Measurements from ENCODE around the gene MRPS30. TPM values are rescaled to one million over a fixed set of nuclear protein-coding genes. Genes with fewer than 3 reads are reported as not detected.

The MRPS30 gene
- total and polyA plus RNA-seq, 2 of the 13 experiments (the other 11 are each of a cell fraction or from before 2014, with no cell fraction given) = 36.4 to 67.6 TPM

DNA sequence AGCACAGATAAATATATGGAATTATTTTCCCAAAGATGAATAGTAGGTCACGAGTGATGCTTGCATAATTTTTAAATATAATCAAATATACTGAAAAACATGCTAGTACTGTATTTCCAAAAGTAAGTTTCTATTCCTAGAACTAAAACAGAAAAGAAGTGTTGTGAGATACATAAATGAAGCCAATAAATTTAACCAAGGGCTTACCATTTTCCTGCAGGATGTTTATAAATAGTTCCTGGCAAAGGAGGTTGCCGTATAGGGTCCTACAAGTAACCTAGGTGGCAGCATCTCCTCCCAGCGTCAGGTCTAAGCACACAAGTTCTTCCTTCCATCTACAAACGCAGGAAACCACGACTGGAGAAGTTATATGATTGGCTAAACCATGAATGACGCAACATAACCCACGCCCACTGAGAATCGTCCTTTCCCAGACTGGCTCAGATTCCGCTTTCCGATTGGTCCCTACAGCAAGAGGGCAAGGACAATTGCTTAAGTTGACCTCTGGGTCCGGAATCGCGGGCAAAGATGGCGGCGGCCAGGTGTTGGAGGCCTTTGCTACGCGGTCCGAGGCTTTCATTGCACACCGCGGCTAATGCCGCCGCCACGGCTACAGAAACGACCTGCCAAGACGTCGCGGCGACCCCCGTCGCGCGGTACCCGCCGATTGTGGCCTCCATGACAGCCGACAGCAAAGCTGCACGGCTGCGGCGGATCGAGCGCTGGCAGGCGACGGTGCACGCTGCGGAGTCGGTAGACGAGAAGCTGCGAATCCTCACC, at the start of gene MRPS30 (continued):
- TF ChIP-seq ZMAT3 (CRISPR knock-in tag; conservative IDR thresholded peaks at IDR 0.05) (0 out of 2 replicates have a peak, but pooled peaks have one; percentile 44), NRL (CRISPR knock-in tag; IDR thresholded peaks at IDR 0.05; ENCODE audit: borderline replicate concordance) (peak; percentile 88), ZNF333 (CRISPR knock-in tag; IDR thresholded peaks at IDR 0.05; ENCODE audit: borderline replicate concordance) (no peak; the same call in 1 of the 2 replicates), ZSCAN9 (CRISPR knock-in tag; IDR thresholded peaks at IDR 0.05; ENCODE audit: borderline replicate concordance) (peak; percentile 44; the same call in 1 of the 2 replicates), MXI1 (IDR thresholded peaks at IDR 0.05; ENCODE audit: borderline replicate concordance, low read depth, low read length) (0 out of 3 replicates have a peak, but pooled peaks have one; percentile 32), CEBPB (IDR thresholded peaks at IDR 0.05; ENCODE audit: borderline replicate concordance, low read depth, low read length) (peak; percentile 99), ZNF501 (CRISPR knock-in tag; IDR thresholded peaks at IDR 0.05) (peak; percentile 75), CEBPG (CRISPR knock-in tag; IDR thresholded peaks at IDR 0.05) (peak; percentile 95), ZNF724P (CRISPR knock-in tag; IDR thresholded peaks at IDR 0.05; ENCODE audit: borderline replicate concordance) (peak; percentile 67; the same call in 1 of the 2 replicates), TBX2 (CRISPR knock-in tag; IDR thresholded peaks at IDR 0.05; ENCODE audit: borderline replicate concordance) (peak; percentile 73; the same call in 1 of the 2 replicates)
- TF ChIP-seq, protein P1, sequence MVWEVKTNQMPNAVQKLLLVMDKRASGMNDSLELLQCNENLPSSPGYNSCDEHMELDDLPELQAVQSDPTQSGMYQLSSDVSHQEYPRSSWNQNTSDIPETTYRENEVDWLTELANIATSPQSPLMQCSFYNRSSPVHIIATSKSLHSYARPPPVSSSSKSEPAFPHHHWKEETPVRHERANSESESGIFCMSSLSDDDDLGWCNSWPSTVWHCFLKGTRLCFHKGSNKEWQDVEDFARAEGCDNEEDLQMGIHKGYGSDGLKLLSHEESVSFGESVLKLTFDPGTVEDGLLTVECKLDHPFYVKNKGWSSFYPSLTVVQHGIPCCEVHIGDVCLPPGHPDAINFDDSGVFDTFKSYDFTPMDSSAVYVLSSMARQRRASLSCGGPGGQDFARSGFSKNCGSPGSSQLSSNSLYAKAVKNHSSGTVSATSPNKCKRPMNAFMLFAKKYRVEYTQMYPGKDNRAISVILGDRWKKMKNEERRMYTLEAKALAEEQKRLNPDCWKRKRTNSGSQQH (CRISPR knock-in tag; IDR thresholded peaks at IDR 0.05; ENCODE audit: low read depth) = peak; percentile 72
- TF ChIP-seq, protein P2, sequence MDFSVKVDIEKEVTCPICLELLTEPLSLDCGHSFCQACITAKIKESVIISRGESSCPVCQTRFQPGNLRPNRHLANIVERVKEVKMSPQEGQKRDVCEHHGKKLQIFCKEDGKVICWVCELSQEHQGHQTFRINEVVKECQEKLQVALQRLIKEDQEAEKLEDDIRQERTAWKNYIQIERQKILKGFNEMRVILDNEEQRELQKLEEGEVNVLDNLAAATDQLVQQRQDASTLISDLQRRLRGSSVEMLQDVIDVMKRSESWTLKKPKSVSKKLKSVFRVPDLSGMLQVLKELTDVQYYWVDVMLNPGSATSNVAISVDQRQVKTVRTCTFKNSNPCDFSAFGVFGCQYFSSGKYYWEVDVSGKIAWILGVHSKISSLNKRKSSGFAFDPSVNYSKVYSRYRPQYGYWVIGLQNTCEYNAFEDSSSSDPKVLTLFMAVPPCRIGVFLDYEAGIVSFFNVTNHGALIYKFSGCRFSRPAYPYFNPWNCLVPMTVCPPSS (IDR thresholded peaks at IDR 0.05) = no peak
- TF ChIP-seq, protein P3, sequence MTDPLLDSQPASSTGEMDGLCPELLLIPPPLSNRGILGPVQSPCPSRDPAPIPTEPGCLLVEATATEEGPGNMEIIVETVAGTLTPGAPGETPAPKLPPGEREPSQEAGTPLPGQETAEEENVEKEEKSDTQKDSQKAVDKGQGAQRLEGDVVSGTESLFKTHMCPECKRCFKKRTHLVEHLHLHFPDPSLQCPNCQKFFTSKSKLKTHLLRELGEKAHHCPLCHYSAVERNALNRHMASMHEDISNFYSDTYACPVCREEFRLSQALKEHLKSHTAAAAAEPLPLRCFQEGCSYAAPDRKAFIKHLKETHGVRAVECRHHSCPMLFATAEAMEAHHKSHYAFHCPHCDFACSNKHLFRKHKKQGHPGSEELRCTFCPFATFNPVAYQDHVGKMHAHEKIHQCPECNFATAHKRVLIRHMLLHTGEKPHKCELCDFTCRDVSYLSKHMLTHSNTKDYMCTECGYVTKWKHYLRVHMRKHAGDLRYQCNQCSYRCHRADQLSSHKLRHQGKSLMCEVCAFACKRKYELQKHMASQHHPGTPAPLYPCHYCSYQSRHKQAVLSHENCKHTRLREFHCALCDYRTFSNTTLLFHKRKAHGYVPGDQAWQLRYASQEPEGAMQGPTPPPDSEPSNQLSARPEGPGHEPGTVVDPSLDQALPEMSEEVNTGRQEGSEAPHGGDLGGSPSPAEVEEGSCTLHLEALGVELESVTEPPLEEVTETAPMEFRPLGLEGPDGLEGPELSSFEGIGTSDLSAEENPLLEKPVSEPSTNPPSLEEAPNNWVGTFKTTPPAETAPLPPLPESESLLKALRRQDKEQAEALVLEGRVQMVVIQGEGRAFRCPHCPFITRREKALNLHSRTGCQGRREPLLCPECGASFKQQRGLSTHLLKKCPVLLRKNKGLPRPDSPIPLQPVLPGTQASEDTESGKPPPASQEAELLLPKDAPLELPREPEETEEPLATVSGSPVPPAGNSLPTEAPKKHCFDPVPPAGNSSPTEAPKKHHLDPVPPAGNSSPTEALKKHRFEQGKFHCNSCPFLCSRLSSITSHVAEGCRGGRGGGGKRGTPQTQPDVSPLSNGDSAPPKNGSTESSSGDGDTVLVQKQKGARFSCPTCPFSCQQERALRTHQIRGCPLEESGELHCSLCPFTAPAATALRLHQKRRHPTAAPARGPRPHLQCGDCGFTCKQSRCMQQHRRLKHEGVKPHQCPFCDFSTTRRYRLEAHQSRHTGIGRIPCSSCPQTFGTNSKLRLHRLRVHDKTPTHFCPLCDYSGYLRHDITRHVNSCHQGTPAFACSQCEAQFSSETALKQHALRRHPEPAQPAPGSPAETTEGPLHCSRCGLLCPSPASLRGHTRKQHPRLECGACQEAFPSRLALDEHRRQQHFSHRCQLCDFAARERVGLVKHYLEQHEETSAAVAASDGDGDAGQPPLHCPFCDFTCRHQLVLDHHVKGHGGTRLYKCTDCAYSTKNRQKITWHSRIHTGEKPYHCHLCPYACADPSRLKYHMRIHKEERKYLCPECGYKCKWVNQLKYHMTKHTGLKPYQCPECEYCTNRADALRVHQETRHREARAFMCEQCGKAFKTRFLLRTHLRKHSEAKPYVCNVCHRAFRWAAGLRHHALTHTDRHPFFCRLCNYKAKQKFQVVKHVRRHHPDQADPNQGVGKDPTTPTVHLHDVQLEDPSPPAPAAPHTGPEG (CRISPR knock-in tag; IDR thresholded peaks at IDR 0.05) = peak; percentile 58; the same call in 1 of the 2 replicates
- TF ChIP-seq, protein P4, sequence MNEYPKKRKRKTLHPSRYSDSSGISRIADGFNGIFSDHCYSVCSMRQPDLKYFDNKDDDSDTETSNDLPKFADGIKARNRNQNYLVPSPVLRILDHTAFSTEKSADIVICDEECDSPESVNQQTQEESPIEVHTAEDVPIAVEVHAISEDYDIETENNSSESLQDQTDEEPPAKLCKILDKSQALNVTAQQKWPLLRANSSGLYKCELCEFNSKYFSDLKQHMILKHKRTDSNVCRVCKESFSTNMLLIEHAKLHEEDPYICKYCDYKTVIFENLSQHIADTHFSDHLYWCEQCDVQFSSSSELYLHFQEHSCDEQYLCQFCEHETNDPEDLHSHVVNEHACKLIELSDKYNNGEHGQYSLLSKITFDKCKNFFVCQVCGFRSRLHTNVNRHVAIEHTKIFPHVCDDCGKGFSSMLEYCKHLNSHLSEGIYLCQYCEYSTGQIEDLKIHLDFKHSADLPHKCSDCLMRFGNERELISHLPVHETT (CRISPR knock-in tag; conservative IDR thresholded peaks at IDR 0.05) = no peak
- TF ChIP-seq, protein P5, sequence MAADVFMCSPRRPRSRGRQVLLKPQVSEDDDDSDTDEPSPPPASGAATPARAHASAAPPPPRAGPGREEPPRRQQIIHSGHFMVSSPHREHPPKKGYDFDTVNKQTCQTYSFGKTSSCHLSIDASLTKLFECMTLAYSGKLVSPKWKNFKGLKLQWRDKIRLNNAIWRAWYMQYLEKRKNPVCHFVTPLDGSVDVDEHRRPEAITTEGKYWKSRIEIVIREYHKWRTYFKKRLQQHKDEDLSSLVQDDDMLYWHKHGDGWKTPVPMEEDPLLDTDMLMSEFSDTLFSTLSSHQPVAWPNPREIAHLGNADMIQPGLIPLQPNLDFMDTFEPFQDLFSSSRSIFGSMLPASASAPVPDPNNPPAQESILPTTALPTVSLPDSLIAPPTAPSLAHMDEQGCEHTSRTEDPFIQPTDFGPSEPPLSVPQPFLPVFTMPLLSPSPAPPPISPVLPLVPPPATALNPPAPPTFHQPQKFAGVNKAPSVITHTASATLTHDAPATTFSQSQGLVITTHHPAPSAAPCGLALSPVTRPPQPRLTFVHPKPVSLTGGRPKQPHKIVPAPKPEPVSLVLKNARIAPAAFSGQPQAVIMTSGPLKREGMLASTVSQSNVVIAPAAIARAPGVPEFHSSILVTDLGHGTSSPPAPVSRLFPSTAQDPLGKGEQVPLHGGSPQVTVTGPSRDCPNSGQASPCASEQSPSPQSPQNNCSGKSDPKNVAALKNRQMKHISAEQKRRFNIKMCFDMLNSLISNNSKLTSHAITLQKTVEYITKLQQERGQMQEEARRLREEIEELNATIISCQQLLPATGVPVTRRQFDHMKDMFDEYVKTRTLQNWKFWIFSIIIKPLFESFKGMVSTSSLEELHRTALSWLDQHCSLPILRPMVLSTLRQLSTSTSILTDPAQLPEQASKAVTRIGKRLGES (CRISPR knock-in tag; IDR thresholded peaks at IDR 0.05; ENCODE audit: borderline replicate concordance) = no peak

Data from HepG2 (cell line).